ENCODE data around the gene CRB1.

GRCh38 chr1:197438010-197438790 lies 170.1 kb downstream of the CRB1 start:
- no peak for TF ChIP-seq EZH2 (IDR thresholded peaks at IDR 0.05; ENCODE audit: borderline replicate concordance, low read length)
- no peak for TF ChIP-seq CTCF (conservative IDR thresholded peaks at IDR 0.05 in 1 of 2, IDR thresholded peaks at IDR 0.05 in 1 of 2; ENCODE audit: extremely low read depth in 1 of 2, insufficient read depth in 1 of 2, low read depth in 1 of 2, low read length in 2 of 2)
